NCI-H82 treated with DMSO at 0.1 percent for 48 hours (cell line): Measurements from ENCODE around the gene GOLIM4.
"Not testable (repeated sequence)": the region's sequence is repeated elsewhere in the genome, so short reads cannot be mapped to it uniquely, and the experiment has no call there.

Experiments used
- DNase-seq: peaks from one replicate; lab custom pipeline; 2025; ENCODE audit not compliant: unreplicated experiment; lab: John Stamatoyannopoulos, UW

GOLIM4 gene

DNA sequence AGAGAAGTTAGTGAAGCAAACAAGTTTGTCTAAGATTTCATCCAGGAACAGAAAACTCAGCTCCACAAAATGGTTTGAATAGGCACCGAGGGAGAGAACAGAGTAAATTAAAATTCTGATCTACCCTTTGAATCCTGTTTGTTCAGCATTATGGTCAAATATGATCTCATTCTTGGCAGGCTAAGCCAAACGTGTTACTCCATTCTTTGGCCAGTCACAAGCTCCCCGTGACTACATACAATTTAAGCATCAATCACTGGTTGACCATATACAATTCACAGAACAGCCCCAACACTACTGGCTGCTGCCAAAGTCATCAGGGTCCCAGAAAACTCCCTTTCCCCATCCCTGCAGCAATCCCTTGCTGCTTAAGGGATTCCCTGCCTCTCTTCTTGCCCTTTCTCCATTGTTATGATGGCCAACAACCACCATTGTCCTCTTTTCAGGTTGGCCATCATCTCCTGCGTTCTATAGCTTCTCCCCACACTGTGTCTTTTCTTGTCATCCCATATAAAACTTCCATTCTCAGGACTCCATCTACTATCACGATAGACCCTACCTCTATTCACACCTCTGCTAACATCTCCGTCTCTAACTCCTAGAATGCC, 46.3 kb downstream of the GOLIM4 start:
- DNase-seq, result no peak

- no peak for DNase-seq
Observed at GRCh38 chr3:168048414-168049330, 47.1 kb downstream of the GOLIM4 start.

DNA sequence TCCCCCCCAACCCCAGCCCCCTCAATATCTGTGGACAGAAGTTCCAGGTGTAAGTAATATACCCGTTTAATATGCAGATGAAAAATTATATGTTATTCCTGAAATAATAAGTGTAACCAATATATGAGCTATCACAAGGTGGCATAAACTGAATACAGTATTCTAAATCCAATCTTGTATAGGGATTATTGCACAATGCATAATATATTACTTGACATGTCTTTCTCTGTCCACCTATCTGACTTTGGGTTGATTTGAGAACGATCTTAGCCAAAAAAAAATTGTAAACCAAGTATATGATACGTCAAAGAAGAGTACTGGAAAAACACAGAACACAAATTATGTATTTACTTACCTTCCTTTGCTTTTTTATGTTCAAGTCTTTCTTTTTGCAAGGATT, 47.8 kb downstream of the GOLIM4 start:
- DNase-seq, result no peak

GRCh38 chr3:168047190-168047795, 48.4 kb downstream of the GOLIM4 start:
- peak; percentile 92 for DNase-seq

DNA sequence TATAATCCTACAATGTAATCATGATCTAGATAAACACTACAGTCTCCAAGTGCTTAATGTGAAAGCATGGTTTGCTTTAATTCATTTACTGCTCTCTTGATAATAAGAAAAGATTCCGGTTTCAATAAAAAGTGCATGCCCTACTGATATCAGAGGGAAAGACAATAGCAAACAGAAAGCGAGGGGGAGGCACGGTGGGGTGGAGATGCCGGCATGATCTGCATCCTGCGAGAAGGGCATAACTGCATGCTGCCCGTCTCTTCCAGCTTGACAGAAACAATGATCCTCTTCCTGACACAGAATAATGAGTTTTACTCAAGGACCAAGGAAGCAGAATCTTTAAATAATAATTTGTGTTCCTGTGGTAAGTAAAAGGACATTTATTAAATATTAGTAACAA, 51.7 kb downstream of the GOLIM4 start:
- DNase-seq, result no peak

DNA sequence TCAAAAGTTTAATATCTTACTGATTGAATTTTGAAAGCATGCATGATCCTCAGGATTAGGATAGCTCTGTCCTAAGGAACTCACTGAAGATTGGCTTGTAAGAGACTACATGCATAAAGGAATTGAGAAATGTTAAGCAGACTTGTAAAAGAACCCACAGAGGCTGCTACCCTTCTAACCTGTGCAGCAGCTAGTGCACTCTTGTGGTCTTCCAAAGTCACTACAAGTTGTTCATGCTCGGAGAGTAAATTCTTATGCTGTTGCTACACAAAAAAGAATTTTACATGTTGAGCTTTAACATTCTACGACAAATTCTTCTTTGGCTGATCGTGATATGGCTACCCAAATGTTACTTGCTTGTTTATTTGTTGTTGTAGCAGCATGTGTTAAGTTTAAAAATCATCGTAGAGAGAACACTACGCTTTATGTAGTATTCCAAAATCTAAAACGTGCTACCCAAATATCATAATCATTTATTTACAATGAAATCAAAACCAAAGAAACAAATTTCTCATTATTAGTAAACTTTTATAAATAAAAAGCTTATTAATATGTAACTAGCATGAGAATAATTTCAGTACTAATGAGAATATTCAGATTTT, 55.0 kb downstream of the GOLIM4 start:
- DNase-seq, result peak; percentile 44

- no peak for DNase-seq
Observed at GRCh38 chr3:168037020-168037419, 58.7 kb downstream of the GOLIM4 start.

- DNase-seq, result no peak
Observed at GRCh38 chr3:168036619-168037018, 59.1 kb downstream of the GOLIM4 start.

GRCh38 chr3:168034152-168034928, 61.4 kb downstream of the GOLIM4 start:
- DNase-seq, result no peak

DNA sequence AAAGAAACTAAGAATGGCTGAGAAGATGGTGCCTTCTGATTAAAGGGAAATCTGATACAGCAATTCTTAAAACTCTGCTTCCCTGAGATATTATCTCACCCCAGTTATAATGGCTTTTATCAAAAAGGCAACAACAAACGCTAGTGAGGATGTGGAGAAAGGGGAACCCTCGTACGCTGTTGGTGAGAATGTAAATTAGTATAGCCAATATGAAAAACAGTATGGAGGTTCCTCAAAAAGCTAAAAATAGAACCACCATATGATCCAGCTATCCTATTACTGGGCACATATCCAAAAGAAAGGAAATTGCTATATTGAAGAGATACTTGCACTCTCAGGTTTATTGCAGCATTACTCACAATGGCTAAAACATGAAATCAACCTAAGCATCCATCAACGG, 65.1 kb downstream of the GOLIM4 start:
- DNase-seq, result no peak

DNA sequence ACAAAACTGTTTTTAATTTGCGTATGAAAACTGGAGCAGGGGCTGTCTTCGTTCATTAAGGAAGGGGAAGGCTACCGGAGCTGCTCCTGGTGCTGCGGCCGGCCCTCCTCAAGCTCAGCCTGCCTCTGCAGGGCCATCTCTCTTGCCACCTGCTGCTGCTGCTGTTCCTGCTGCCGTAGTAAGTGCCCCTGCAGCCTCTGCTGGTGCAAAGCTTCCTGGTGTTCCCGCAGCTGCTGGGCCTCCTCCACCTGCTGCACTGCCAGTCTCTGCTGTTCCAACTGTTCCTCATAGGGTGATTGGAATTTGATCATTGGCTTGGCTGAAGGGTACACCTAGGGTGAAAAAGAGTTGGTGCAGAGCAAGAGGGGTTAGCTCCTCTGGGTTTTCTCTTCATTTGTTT, 66.0 kb downstream of the GOLIM4 start:
- no peak for DNase-seq

DNA sequence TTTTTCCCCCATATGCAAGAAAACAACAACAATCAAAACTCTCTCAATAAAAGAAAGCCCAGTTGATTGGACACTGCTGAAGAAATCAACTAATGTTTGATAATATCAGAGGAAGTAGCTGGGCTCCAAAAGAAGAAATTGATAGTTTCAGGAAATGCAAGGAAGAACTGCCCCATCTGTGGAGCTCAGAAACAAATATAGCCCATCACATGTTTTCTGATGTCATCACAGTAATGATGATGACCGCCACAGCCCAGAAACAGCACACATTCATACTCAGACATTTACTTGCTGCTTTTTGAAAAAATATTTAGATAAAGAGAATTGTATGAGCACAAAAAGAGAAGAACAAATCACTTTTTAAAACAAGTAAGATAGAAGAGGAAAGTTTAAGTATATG, 67.6 kb downstream of the GOLIM4 start:
- DNase-seq, result no peak

DNA sequence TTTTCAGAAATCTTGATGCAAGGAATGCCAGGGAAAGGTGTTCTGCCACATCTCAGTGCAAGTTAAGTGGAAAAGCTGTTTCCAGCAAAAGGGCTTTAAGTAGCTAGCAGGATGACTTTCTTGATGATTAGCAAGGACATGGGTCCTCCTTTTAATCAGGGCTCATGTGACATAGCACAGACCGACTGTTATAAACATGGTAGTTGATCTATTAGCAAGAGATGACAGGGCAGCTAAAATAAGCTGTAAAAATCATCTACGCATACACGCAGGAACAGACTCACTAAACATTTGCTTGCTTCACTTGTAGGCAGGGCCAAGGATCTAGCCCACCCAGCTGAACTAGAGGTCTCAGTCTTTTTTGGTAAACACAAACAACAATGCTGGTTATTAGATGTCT, 69.0 kb downstream of the GOLIM4 start:
- no peak for DNase-seq

GRCh38 chr3:168025076-168025475, 70.6 kb downstream of the GOLIM4 start:
- no peak for DNase-seq

DNA sequence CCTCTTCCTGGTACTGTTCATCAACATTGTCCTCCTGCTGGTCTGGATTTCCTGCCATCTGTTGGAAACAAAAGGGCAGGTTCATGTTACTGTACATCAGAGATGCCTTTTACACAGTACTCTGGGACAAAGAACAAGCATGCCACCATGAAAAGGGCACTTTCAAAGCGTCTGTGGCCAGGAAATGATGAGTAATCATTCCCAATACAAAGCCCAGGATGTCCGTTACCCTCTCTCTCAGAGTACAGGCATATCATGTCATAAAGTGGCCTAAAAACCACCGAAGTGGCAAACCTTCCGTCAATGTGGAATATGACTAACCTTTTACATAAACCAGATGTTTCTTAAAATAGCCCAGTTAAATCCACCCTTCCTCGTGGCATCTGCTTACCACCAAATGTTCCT, 71.2 kb downstream of the GOLIM4 start:
- no peak for DNase-seq

GRCh38 chr3:168021737-168022450, 73.8 kb downstream of the GOLIM4 start:
- no peak for DNase-seq

- not testable (repeated sequence) for DNase-seq
Observed at GRCh38 chr3:168011280-168011679, 84.4 kb downstream of the GOLIM4 start.

DNA sequence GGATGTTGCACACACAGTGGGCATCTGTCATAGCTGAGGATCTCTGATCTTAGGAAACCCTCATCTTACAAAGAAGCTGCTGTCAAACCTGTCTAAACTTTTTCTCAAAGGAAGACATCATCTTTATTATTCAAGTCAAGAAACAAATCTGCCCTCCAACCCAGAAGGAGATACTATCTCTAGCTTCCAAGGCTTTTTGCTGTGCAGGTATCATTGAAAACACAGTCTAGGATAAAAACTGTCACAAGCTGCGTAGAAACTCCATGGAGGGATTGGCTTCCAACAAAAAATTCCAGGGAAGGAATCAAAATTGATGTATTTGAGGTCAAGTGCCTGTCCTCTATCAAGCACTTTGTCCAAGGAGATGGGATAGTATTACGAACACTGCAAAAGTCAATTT, 89.1 kb downstream of the GOLIM4 start:
- no peak for DNase-seq

- no peak for DNase-seq
Observed at GRCh38 chr3:168003911-168004310, 91.8 kb downstream of the GOLIM4 start.

GRCh38 chr3:168002786-168003368, 92.8 kb downstream of the GOLIM4 start:
- no peak for DNase-seq
